Measurements from ENCODE around the gene CDCP2. TPM values are rescaled to one million over a fixed set of nuclear protein-coding genes. Genes with fewer than 3 reads are reported as not detected.
A peak's percentile ranks its signal among the peaks of the same experiment; 100 is the strongest.

Gene CDCP2
- total and polyA plus RNA-seq, 2 experiments from 2014 or later, result not detected

GRCh38 chr1:54099061-54099610 lies 53.7 kb downstream of the CDCP2 start (continued):
- no peak for TF ChIP-seq ZNF462 (CRISPR knock-in tag; IDR thresholded peaks at IDR 0.05)

GRCh38 chr1:54096877-54097240 lies 55.9 kb downstream of the CDCP2 start:
- DNase-seq (ENCODE audit: low spot score) (no peak), ATAC-seq (peak; percentile 63)
- H3K36me3 Mint-ChIP-seq (ENCODE audit: low read depth), result no peaks in the 10 kb centered on the region
- no peaks in the 10 kb centered on the region for H3K9me3 Mint-ChIP-seq
- Histone ChIP-seq H3K4me1 (ENCODE audit: insufficient read depth) (0 out of 2 replicates have a peak, but pooled peaks cover 4% of the 10 kb centered on the region), H3K36me3 (ENCODE audit: insufficient read depth) (no peaks in the 10 kb centered on the region), H3K9me2 (ENCODE audit: insufficient read depth) (no peaks in the 10 kb centered on the region), H3K27me3 (ENCODE audit: insufficient read depth) (no peaks in the 10 kb centered on the region), H4K20me1 (replicated peaks; ENCODE audit: insufficient read depth) (no peaks in the 10 kb centered on the region), H3K27ac (ENCODE audit: low read depth) (no peak overlapping the region), H2AFZ (no peak overlapping the region), H3K4me2 (no peak overlapping the region), H3K79me2 (replicated peaks; ENCODE audit: insufficient read depth) (no peaks in the 10 kb centered on the region), H3F3A (replicated peaks; ENCODE audit: low read depth) (no peaks in the 10 kb centered on the region), H3K4me3 (no peak overlapping the region)
- no peak overlapping the region for H3K4me3 Mint-ChIP-seq
- no peak for TF ChIP-seq STAT1 (IDR thresholded peaks at IDR 0.05; ENCODE audit: unreplicated experiment)
- TF ChIP-seq CREB1 (CRISPR knock-in tag; IDR thresholded peaks at IDR 0.05; ENCODE audit: low read depth), result no peak
- peaks cover 10% of the 10 kb centered on the region for H3K4me1 Mint-ChIP-seq
- no peak overlapping the region for H3K27ac Mint-ChIP-seq
- no peaks in the 10 kb centered on the region for H3K27me3 Mint-ChIP-seq (ENCODE audit: insufficient read depth, low read depth, poor library complexity)

GRCh38 chr1:54096227-54096876 lies 56.4 kb downstream of the CDCP2 start:
- Mint-ChIP-seq H3K4me1 (peaks cover 10% of the 10 kb centered on the region), H3K9me3 (no peaks in the 10 kb centered on the region), H3K36me3 (ENCODE audit: low read depth) (no peaks in the 10 kb centered on the region), H3K4me3 (no peak overlapping the region), H3K27me3 (ENCODE audit: insufficient read depth, low read depth, poor library complexity) (no peaks in the 10 kb centered on the region), H3K27ac (no peak overlapping the region)
- DNase-seq (ENCODE audit: low spot score), result no peak
- Histone ChIP-seq H3K4me2 (no peak overlapping the region), H3K27me3 (ENCODE audit: insufficient read depth) (no peaks in the 10 kb centered on the region), H3K36me3 (ENCODE audit: insufficient read depth) (no peaks in the 10 kb centered on the region), H3K27ac (ENCODE audit: low read depth) (no peak overlapping the region), H3K79me2 (replicated peaks; ENCODE audit: insufficient read depth) (no peaks in the 10 kb centered on the region), H3K4me1 (ENCODE audit: insufficient read depth) (0 out of 2 replicates have a peak, but pooled peaks cover 4% of the 10 kb centered on the region), H3K4me3 (no peak overlapping the region), H3F3A (replicated peaks; ENCODE audit: low read depth) (no peaks in the 10 kb centered on the region), H2AFZ (no peak overlapping the region), H3K9me2 (ENCODE audit: insufficient read depth) (no peaks in the 10 kb centered on the region), H4K20me1 (replicated peaks; ENCODE audit: insufficient read depth) (no peaks in the 10 kb centered on the region)
- TF ChIP-seq ZNF114 (CRISPR knock-in tag; IDR thresholded peaks at IDR 0.05), result no peak
- no peak; a peak in 1 of 4 replicates for TF ChIP-seq CTCF (conservative IDR thresholded peaks at IDR 0.05; ENCODE audit: low read depth in 2 of 2)
- peak; percentile 63 for ATAC-seq

Data from GM23338 (cell line).